GM12801 (cell line): ENCODE measurements around the gene MSRB1.

Source experiments
- CTCF ChIP-seq: IDR thresholded peaks from one replicate; pipeline ENCODE4 v1.5.1; 2011; ENCODE audit warnings: control low read depth; ENCODE audit not compliant: insufficient read length; ENCODE audit errors: extremely low read depth

MSRB1 gene

GRCh38 chr16:1971796-1972489 lies 28.9 kb upstream of the MSRB1 start, which contains the start of gene TBL3:
TBL3 (plus strand) TSS chr16:1972053; CDS start chr16:1972165, 112 bp downstream.
- TF ChIP-seq CTCF: no peak

GRCh38 chr16:1968146-1968953 lies 25.4 kb upstream of the MSRB1 start:
- no peak for TF ChIP-seq CTCF

GRCh38 chr16:1966460-1966859 lies 23.5 kb upstream of the MSRB1 start, which contains the start of gene RNF151:
RNF151 (plus strand) TSS chr16:1966856; CDS start chr16:1966882, 26 bp downstream.
- no peak for TF ChIP-seq CTCF

GRCh38 chr16:1965396-1966001 lies 22.5 kb upstream of the MSRB1 start:
- no peak for TF ChIP-seq CTCF

- no peak for TF ChIP-seq CTCF
These were observed 21.8 kb upstream of the MSRB1 start, which contains the start of gene RPS2 for GRCh38 chr16:1964506-1965395. RPS2 (minus strand) TSS chr16:1964826; CDS start chr16:1964625, 201 bp downstream.

- no peak for TF ChIP-seq CTCF
These were observed 21.0 kb upstream of the MSRB1 start for GRCh38 chr16:1963806-1964505.
